Heart right ventricle (tissue), 16 donors: Measurements from ENCODE around the gene NRDC. TPM values are rescaled to one million over a fixed set of nuclear protein-coding genes. Genes with fewer than 3 reads are reported as not detected.

Source experiments
- ATAC-seq, 8 donors: fragments of 200-7000 bp; cut with Tn5 transposase; one replicate each; pipeline ENCODE4 v1.9.1; 2020; ENCODE audit warnings: mild to moderate bottlenecking in 8 of 8, moderate library complexity in 8 of 8, moderate number of reproducible peaks in 1 of 8
- DNase-seq, 2 donors: peaks; one replicate each; pipeline ENCODE4 v3.0.0-alpha.2; 2020
- H3K27ac ChIP-seq, 10 donors: fragments of 200-600 bp; sonication (generic) in 2 of 10; one replicate each; pipeline versions ENCODE4 v1.5.0 to v1.8.0; 2020 to 2022; ENCODE audit warnings: mild to moderate bottlenecking in 3 of 10
- H3K27me3 ChIP-seq, 7 donors: fragments of 200-600 bp; one replicate each; pipeline ENCODE4 v1.8.0; 2021 to 2022; ENCODE audit warnings: mild to moderate bottlenecking in 2 of 7
- H3K36me3 ChIP-seq, 9 donors: fragments of 200-600 bp; sonication (generic) in 1 of 9; one replicate each; pipeline versions ENCODE4 v1.5.0 to v1.8.0; 2020 to 2022; ENCODE audit warnings: mild to moderate bottlenecking in 2 of 9
- H3K4me1 ChIP-seq, 9 donors: fragments of 200-600 bp; sonication (generic) in 1 of 9; one replicate each; pipeline versions ENCODE4 v1.5.0 to v1.8.0; 2020 to 2022; ENCODE audit warnings: mild to moderate bottlenecking in 4 of 9
- H3K4me3 ChIP-seq, 10 donors: fragments of 200-600 bp; sonication (generic) in 2 of 10; one replicate each; pipeline versions ENCODE4 v1.5.0 to v1.8.0; 2020 to 2022; ENCODE audit warnings: mild to moderate bottlenecking in 7 of 10, moderate library complexity in 2 of 10
- H3K9me3 ChIP-seq, 11 donors: fragments of 200-600 bp in 10 of 11; sonication (generic) in 2 of 11; one replicate each; pipeline versions ENCODE4 v1.5.0 to v1.8.0; 2013 to 2022; ENCODE audit warnings: mild to moderate bottlenecking in 2 of 11, control low read depth in 1 of 11, moderate library complexity in 1 of 11
- WGBS, 2 donors: extraction: QIAGEN DNeasy Blood & Tissue Kit; methylation state at CpG; one replicate each; pipeline ENCODE4 v1.1.7; 2013; ENCODE audit warnings: inconsistent platforms in 1 of 2; 5-methylcytosine and 5-hydroxymethylcytosine counted together
- intact Hi-C, 10 donors: fragments of 100-400 bp; cut with DNase I; formaldehyde crosslinking; loops; one replicate each; pipeline versions ENCODE4 v1.11.1 to v1.14.2; 2022
- polyA plus RNA-seq, 2 donors: library from polyadenylated mRNA; stranded (reverse); fragments of 200-250 nt; gene quantifications; one replicate each; pipeline ENCODE4 v1.2.3, GENCODE V29; 2013
- total RNA-seq, 10 donors: library from RNA; stranded (reverse); fragmentation: NEBNext Ultra II Directional in 3 of 10; extraction: Animal tissue kit (Norgen Biotek cat#: 25700) in 3 of 10; gene quantifications; one replicate each; pipeline versions ENCODE4 v1.2.1 to v1.2.4, GENCODE V29; 2021 to 2023
- TF ChIP-seq, protein P1 (sequence below), 9 donors: fragments of 200-600 bp; sonication (generic) in 2 of 9; IDR thresholded peaks; one replicate each; pipeline versions ENCODE4 v1.5.0 to v1.8.0; 2021 to 2022; ENCODE audit warnings: antibody characterized with exemption in 9 of 9, mild to moderate bottlenecking in 5 of 9, moderate library complexity in 1 of 9
- donor health status: Arrhythmogenic right ventricular cardiomyopathy.
- donor health status: ischemic (EF 13 %, LVEDD 7.1; RV severe dilation, severe dysfunction).
- donor health status: healthy with polysubstance abuse.
- donor health status: DM: no; HTN: yes; CAD: no.
- donor health status: DM: no; HTN: no; CAD: no.
- donor health status: ischemic (EF 25% LVEDD 6.9; RV normal size, moderate dysfunction).
- donor health status: ischemic (EF 25% LVEDD 5.7; RV mildly dilated, moderate dysfunction).
- donor health status: healthy.
- donor health status: DM: yes; HTN: yes; CAD: no.
- donor health status: Ischemic cardiomyopathy.
- donor health status: ischemic (EF 35%, LVEDD 5.7; RV mildly dilated, moderate dysfunction).
- donor health status: nonischemic (EF 11% LVEDD 7.7; RV severe dilation, severe dysfunction).
- donor health status: DM: yes; HTN: yes; CAD: no.
- donor health status: PGD.
- donor health status: ischemic (EF 29% LVEDD 5.4; RV normal size, mild dysfunction).
- donor health status: nonischemic (EF 23%, LVEDD 6.1; RV moderate dilation, normal function).

Gene NRDC
- total and polyA plus RNA-seq, 12 donors, result 77.8 to 228 (median 135) TPM

GRCh38 chr1:51814513-51814912, 64.0 kb downstream of the NRDC start:
- Histone ChIP-seq H3K27ac (no peak overlapping the region), H3K4me1 (no peaks in the 10 kb centered on the region), H3K4me3 (no peak overlapping the region), H3K36me3 (peaks cover 0 to 100% (median 18%) of the 10 kb centered on the region in 9 donors), H3K9me3 (no peaks in the 10 kb centered on the region), H3K27me3 (no peaks in the 10 kb centered on the region)
- 92 to 100% methylated on average over 1 of the region's 1 CpG for WGBS, 2 donors
- ATAC-seq (no peak), DNase-seq (no peak)
- intact Hi-C loops, result no loop called here
- TF ChIP-seq, protein P1, sequence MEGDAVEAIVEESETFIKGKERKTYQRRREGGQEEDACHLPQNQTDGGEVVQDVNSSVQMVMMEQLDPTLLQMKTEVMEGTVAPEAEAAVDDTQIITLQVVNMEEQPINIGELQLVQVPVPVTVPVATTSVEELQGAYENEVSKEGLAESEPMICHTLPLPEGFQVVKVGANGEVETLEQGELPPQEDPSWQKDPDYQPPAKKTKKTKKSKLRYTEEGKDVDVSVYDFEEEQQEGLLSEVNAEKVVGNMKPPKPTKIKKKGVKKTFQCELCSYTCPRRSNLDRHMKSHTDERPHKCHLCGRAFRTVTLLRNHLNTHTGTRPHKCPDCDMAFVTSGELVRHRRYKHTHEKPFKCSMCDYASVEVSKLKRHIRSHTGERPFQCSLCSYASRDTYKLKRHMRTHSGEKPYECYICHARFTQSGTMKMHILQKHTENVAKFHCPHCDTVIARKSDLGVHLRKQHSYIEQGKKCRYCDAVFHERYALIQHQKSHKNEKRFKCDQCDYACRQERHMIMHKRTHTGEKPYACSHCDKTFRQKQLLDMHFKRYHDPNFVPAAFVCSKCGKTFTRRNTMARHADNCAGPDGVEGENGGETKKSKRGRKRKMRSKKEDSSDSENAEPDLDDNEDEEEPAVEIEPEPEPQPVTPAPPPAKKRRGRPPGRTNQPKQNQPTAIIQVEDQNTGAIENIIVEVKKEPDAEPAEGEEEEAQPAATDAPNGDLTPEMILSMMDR (IDR thresholded peaks at IDR 0.05), result no peak

- DNase-seq (no peak), ATAC-seq (peak; percentile 65 to 94 (median 86))
- Histone ChIP-seq H3K9me3 (no peaks in the 10 kb centered on the region), H3K36me3 (peaks cover 0 to 100% (median 26%) of the 10 kb centered on the region in 9 donors), H3K27ac (peak overlapping the region in 6 of 10 donors; percentile 23 to 78 (median 54)), H3K4me1 (peaks cover 0 to 12% (median 0%) of the 10 kb centered on the region in 9 donors), H3K27me3 (no peaks in the 10 kb centered on the region), H3K4me3 (no peak overlapping the region)
- intact Hi-C loops, result no loop called here
- TF ChIP-seq, protein P1 (IDR thresholded peaks at IDR 0.05), result no peak
- WGBS, 2 donors, result 53 to 70% methylated on average over 2 of the region's 2 CpGs
Observed at GRCh38 chr1:51799372-51799771, 79.2 kb downstream of the NRDC start.

DNA sequence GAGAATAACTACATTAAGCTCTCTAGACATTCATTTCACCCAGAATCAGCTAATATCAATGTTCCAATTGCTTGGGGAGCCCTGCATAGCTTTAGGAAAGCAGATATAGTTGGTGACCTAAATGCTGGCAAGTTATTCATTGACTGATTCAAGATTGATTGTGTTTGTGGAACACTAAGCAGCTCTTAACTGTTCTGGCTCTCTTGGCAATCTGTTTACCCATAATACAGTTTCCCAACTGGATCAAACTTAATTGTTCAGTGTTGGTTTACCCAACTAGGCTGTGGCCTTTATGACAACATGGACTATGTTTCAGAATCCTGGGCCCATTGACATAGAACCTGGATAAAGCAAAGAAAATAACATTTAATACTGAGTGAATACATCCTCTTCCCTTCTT, 83.7 kb downstream of the NRDC start:
- no peaks in the 10 kb centered on the region for H3K9me3 ChIP-seq
- DNase-seq (no peak), ATAC-seq (no peak)
- H3K4me3 ChIP-seq, result no peak overlapping the region
- peaks cover 4 to 100% (median 51%) of the 10 kb centered on the region in 9 donors for H3K36me3 ChIP-seq
- peak overlapping the region in 1 of 10 donors; percentile 30 for H3K27ac ChIP-seq
- intact Hi-C loops, result no loop called here
- peaks cover 0 to 11% (median 0%) of the 10 kb centered on the region in 9 donors for H3K4me1 ChIP-seq
- TF ChIP-seq, protein P1 (IDR thresholded peaks at IDR 0.05), result no peak
- H3K27me3 ChIP-seq, result no peaks in the 10 kb centered on the region

- no peaks in the 10 kb centered on the region for H3K27me3 ChIP-seq
- DNase-seq (no peak), ATAC-seq (no peak)
- peaks cover 4 to 100% (median 57%) of the 10 kb centered on the region in 9 donors for H3K36me3 ChIP-seq
- no peaks in the 10 kb centered on the region for H3K9me3 ChIP-seq
- WGBS, 2 donors, result 93 to 100% methylated on average over 2 of the region's 2 CpGs
- intact Hi-C loops, result no loop called here
- peaks cover 0 to 8% (median 0%) of the 10 kb centered on the region in 9 donors for H3K4me1 ChIP-seq
- TF ChIP-seq, protein P1 (IDR thresholded peaks at IDR 0.05), result no peak
- H3K4me3 ChIP-seq, result no peak overlapping the region
- H3K27ac ChIP-seq, result peak overlapping the region in 1 of 10 donors; percentile 30
Observed at GRCh38 chr1:51794260-51794659, 84.3 kb downstream of the NRDC start.
